Activated CD8-positive, alpha-beta memory T cell treated with anti-CD3 and anti-CD28 coated beads, Interleukin-2, amount 10 ng/mL, durations not matched to agents 7 days and 5 days (primary cell): ENCODE measurements around the gene ZIM2. TPM values are rescaled to one million over a fixed set of nuclear protein-coding genes. Genes with fewer than 3 reads are reported as not detected.

Experiments used
- ATAC-seq: fragments of 150-1000 bp; cut with Tn5 transposase; one replicate; pipeline ENCODE4 v1.10.0; 2021; ENCODE audit warnings: moderate library complexity
- CTCF ChIA-PET: fragments of 350-600 bp; sonication (Branson Sonifier 250); formaldehyde crosslinking; loops from one replicate; lab custom pipeline; 2021; ENCODE audit warnings: antibody characterized with exemption; lab: Charles Lee
- DNase-seq: peaks from one replicate; pipeline ENCODE4 v3.0.0-alpha.2; 2020
- H3K27ac Mint-ChIP-seq: one replicate; pipeline ENCODE4 v1.8.0; 2021; ENCODE audit warnings: mild to moderate bottlenecking, mixed read lengths
- H3K27me3 Mint-ChIP-seq: one replicate; pipeline ENCODE4 v1.8.0; 2021; ENCODE audit warnings: mixed read lengths
- H3K36me3 Mint-ChIP-seq: one replicate; pipeline ENCODE4 v1.8.0; 2021; ENCODE audit warnings: mild to moderate bottlenecking, mixed read lengths
- H3K4me1 Mint-ChIP-seq: one replicate; pipeline ENCODE4 v1.8.0; 2021; ENCODE audit warnings: mixed read lengths
- H3K4me3 Mint-ChIP-seq: one replicate; pipeline ENCODE4 v1.8.0; 2021; ENCODE audit warnings: mild to moderate bottlenecking, moderate library complexity, mixed read lengths
- H3K9me3 Mint-ChIP-seq: one replicate; pipeline ENCODE4 v1.8.0; 2022; ENCODE audit warnings: low read depth, mixed read lengths
- total RNA-seq, 2 experiments: library from RNA; stranded (reverse); gene quantifications; one replicate each; pipeline ENCODE4 v1.2.3, GENCODE V29; 2021

ZIM2 gene
- total RNA-seq, 2 experiments from 2014 or later, result not detected

- Mint-ChIP-seq H3K27ac (no peak overlapping the region), H3K4me3 (no peak overlapping the region), H3K9me3 (peaks cover 27% of the 10 kb centered on the region), H3K36me3 (peaks cover 2% of the 10 kb centered on the region), H3K4me1 (no peaks in the 10 kb centered on the region), H3K27me3 (no peaks in the 10 kb centered on the region)
- CTCF ChIA-PET, result no interaction called here
- no peak for ATAC-seq
- DNase-seq, result no peak
Measured at GRCh38 chr19:56740501-56740900, 100.0 kb downstream of the ZIM2 start.

- H3K9me3 Mint-ChIP-seq, result peaks cover 27% of the 10 kb centered on the region
- H3K4me3 Mint-ChIP-seq, result no peak overlapping the region
- DNase-seq, result no peak
- H3K36me3 Mint-ChIP-seq, result no peaks in the 10 kb centered on the region
- ATAC-seq, result no peak
- no peaks in the 10 kb centered on the region for H3K4me1 Mint-ChIP-seq
- CTCF ChIA-PET, result no interaction called here
- H3K27ac Mint-ChIP-seq, result no peak overlapping the region
- H3K27me3 Mint-ChIP-seq, result no peaks in the 10 kb centered on the region
Measured at GRCh38 chr19:56736571-56736970, 104.0 kb downstream of the ZIM2 start.

GRCh38 chr19:56732976-56733375, 107.5 kb downstream of the ZIM2 start:
- Mint-ChIP-seq H3K4me1 (no peaks in the 10 kb centered on the region), H3K27me3 (no peaks in the 10 kb centered on the region), H3K9me3 (peaks cover 26% of the 10 kb centered on the region), H3K36me3 (no peaks in the 10 kb centered on the region), H3K27ac (no peak overlapping the region), H3K4me3 (no peak overlapping the region)
- CTCF ChIA-PET, result no interaction called here
- DNase-seq (no peak), ATAC-seq (no peak)

GRCh38 chr19:56727677-56728076, 112.8 kb downstream of the ZIM2 start:
- H3K4me1 Mint-ChIP-seq, result no peaks in the 10 kb centered on the region
- CTCF ChIA-PET, result no interaction called here
- H3K27ac Mint-ChIP-seq, result no peak overlapping the region
- DNase-seq (no peak), ATAC-seq (no peak)
- H3K9me3 Mint-ChIP-seq, result peaks cover 27% of the 10 kb centered on the region
- no peaks in the 10 kb centered on the region for H3K36me3 Mint-ChIP-seq
- no peaks in the 10 kb centered on the region for H3K27me3 Mint-ChIP-seq
- no peak overlapping the region for H3K4me3 Mint-ChIP-seq

- H3K9me3 Mint-ChIP-seq, result peaks cover 32% of the 10 kb centered on the region
- no peak for ATAC-seq
- H3K4me1 Mint-ChIP-seq, result no peaks in the 10 kb centered on the region
- no peak overlapping the region for H3K27ac Mint-ChIP-seq
- no peak overlapping the region for H3K4me3 Mint-ChIP-seq
- CTCF ChIA-PET, result no interaction called here
- H3K36me3 Mint-ChIP-seq, result no peaks in the 10 kb centered on the region
- no peaks in the 10 kb centered on the region for H3K27me3 Mint-ChIP-seq
- no peak for DNase-seq
Measured at GRCh38 chr19:56725829-56726424, 114.6 kb downstream of the ZIM2 start.

Other genes starting within 250 kb of the ZIM2 start
- gene ZNF71, start 245.4 kb downstream of the ZIM2 start, total RNA-seq, result 1 to 10 TPM; 5.7 to 6.0 TPM
- not detected for gene SMIM17, start 197.6 kb downstream of the ZIM2 start, total RNA-seq
- gene ZNF835, start 169.0 kb downstream of the ZIM2 start, total RNA-seq, result 1 to 10 TPM; 2.1 to 2.2 TPM
- gene PEG3, start within 50 bp of the ZIM2 start, total RNA-seq, result not detected